ENCODE results near the gene FOXO6. TPM values are rescaled to one million over a fixed set of nuclear protein-coding genes. Genes with fewer than 3 reads are reported as not detected.
A peak's percentile ranks its signal among the peaks of the same experiment; 100 is the strongest.

The FOXO6 gene
- total and polyA plus RNA-seq, 2 of the 13 experiments (the other 11 are each of a cell fraction or from before 2014, with no cell fraction given), result 0.13 TPM; not detected in 1

DNA sequence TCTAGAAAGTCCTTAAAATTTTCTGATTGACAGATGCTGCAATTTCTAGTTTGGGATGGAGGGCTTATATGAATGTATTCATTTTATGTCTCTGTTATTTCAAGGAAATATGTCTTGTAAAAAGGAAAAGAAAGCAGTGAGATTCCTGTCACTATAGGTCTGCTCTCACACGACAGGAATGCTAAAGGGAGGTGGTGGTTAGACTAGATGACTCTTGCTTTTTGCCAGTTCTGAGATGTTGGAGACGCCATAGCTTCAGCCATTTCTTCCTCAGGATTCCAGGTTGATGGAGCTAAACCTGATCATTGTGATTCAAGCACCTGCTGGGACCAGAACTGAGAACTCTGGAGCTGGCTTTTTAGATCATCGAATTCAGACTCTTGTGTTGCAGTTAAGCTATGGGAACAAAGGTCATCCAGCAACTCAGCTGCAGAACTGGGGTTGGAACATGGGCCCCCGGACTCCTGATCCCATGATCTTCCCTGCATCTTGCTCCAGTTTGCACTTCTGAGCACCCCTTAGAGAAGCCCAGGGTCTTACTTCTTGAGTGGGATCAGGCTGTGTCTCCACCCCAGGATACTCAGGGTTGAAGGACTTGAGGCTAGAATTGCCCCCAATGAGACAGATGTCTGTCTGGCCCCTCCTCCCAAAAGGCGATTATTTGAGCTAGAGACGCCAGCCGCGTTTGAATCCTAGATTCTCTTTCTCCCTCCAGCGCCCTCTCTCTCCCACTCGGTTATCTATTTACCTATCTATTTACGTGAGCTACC is 46.7 kb upstream of the FOXO6 start (continued):
- TF ChIP-seq ZNF687 (CRISPR knock-in tag; IDR thresholded peaks at IDR 0.05) (no peak), ZNF792 (CRISPR knock-in tag; IDR thresholded peaks at IDR 0.05) (no peak), ZBTB49 (CRISPR knock-in tag; IDR thresholded peaks at IDR 0.05; ENCODE audit: borderline replicate concordance) (no peak)

DNA sequence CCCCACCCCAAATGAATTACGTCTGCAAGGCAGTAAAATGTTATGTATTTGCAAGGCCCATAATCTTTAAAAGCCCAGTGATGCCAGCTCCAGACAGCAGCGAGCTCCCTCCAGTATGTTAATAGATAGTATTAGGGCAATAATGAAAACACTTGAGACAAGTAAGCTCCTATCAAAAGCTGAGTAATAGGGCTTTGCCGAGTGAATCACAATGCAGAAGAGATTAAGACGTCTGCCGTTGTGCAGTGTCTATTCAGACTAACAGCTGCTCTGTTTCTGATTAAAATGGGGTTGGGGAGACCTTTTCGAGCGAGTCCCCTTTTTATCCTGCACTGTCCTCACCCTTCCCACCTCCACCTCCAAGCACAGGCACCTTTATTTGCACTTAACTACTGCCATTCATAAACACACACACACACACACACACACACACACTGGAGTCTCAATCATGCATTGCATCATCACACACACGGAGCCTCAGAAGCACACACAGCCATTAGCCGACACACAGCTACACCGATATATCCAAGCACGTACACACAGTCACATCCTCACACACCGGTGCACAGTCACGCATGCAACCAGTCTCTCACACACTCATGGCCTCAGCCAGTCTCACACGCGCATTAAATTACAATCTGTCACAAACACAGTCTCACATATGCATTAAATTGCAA is 46.0 kb upstream of the FOXO6 start:
- Histone ChIP-seq H2AFZ (ENCODE audit: low read length) (no peak overlapping the region), H3K4me2 (ENCODE audit: low read depth, low read length) (no peak overlapping the region), H3K27me3 (ENCODE audit: control insufficient read depth in 1 of 2, insufficient read depth in 2 of 2, low read length in 2 of 2) (no peaks in the 10 kb centered on the region; a peak in 1 of 5 replicates), H3K4me3 (replicated peaks in 1 of 3; ENCODE audit: insufficient read depth in 1 of 3, low read depth in 2 of 3, low read length in 3 of 3) (no peak overlapping the region), H4K20me1 (ENCODE audit: insufficient read depth, low read length) (no peaks in the 10 kb centered on the region), H3K36me3 (replicated peaks in 1 of 2; ENCODE audit: control insufficient read depth in 1 of 2, insufficient read depth in 2 of 2, low read length in 2 of 2) (no peaks in the 10 kb centered on the region), H3K9ac (ENCODE audit: insufficient read depth, low read depth, low read length) (no peak overlapping the region), H3K79me2 (ENCODE audit: insufficient read depth, low read length) (no peaks in the 10 kb centered on the region), H3K9me3 (ENCODE audit: low read length) (no peaks in the 10 kb centered on the region), H3K4me1 (ENCODE audit: insufficient read depth, low read length) (peaks cover 12% of the 10 kb centered on the region), H3K27ac (ENCODE audit: extremely low read length, insufficient read depth, low read length) (no peak overlapping the region)
- 73% methylated on average over 15 of the region's 15 CpGs for WGBS (ENCODE audit: low lambda C conversion rate)
- intact Hi-C loops (cut with micrococcal nuclease; ENCODE audit: unreplicated experiment) (no loop called here), in situ Hi-C loops (cut with HindIII; ENCODE audit: extremely low pct_ligation_motif_present, low pct_unique_long_range_greater_than_20kb) (no loop called here)
- ChIA-PET POLR2A (no interaction called here), CTCF (ENCODE audit: low intra/inter-chr PET ratio, low total read pairs) (no interaction called here)
- FAIRE-seq (no peak), DNase-seq (ENCODE audit: low spot score) (no peak), ATAC-seq (no peak)
- no peak for TF ChIP-seq ZNF296 (CRISPR knock-in tag; conservative IDR thresholded peaks at IDR 0.05)
- no peak for TF ChIP-seq KDM3A (CRISPR knock-in tag; IDR thresholded peaks at IDR 0.05; ENCODE audit: low read depth)
- peak; percentile 61; the same call in 1 of the 2 replicates for TF ChIP-seq CEBPB (IDR thresholded peaks at IDR 0.05; ENCODE audit: borderline replicate concordance, low read depth, low read length)
- TF ChIP-seq ATF7 (IDR thresholded peaks at IDR 0.05), result peak; percentile 73
- TF ChIP-seq ATF7 (CRISPR knock-in tag; IDR thresholded peaks at IDR 0.05), result no peak
- TF ChIP-seq SRY (CRISPR knock-in tag; IDR thresholded peaks at IDR 0.05), result no peak
- no TSS peak for BruUV-seq (replicated peaks)

Measured in HepG2 (cell line).